Endothelial cell of umbilical vein (primary cell): ENCODE measurements around the gene STAP1. TPM values are rescaled to one million over a fixed set of nuclear protein-coding genes. Genes with fewer than 3 reads are reported as not detected.

Experiments used
- Bru-seq: library from RNA; stranded (reverse); fragments of 400-500 nt; gene quantifications from one replicate; lab custom pipeline; 2021; lab: Mats Ljungman, UMichigan
- BruChase-seq, 2 experiments: library from RNA; stranded (reverse); fragments of 400-500 nt; gene quantifications; one replicate each; lab custom pipeline; 2021; lab: Mats Ljungman, UMichigan
- BruUV-seq: library from RNA; stranded (reverse); fragments of 400-500 nt; replicated peaks from 2 replicates; lab custom pipeline; 2021; lab: Mats Ljungman, UMichigan
- CTCF ChIA-PET: fragments of 300-600, 350-600 bp; sonication (Branson Sonifier 250); formaldehyde crosslinking; loops from one replicate; lab custom pipeline; 2021; ENCODE audit warnings: antibody characterized with exemption, inconsistent platforms; lab: Charles Lee
- POLR2A ChIA-PET: fragments of 300-600, 350-600 bp; sonication (Branson Sonifier 250); formaldehyde crosslinking; loops from one replicate; lab custom pipeline; 2021; ENCODE audit warnings: antibody characterized with exemption, inconsistent platforms; lab: Charles Lee
- DNase-seq: peaks from one replicate; pipeline ENCODE4 v3.0.0-alpha.2; 2011; ENCODE audit warnings: low read depth, low spot score
- FAIRE-seq: peaks from 2 replicates; lab custom pipeline; 2011; peaks lifted over from hg19 to GRCh38; lab: Jason Lieb, UNC
- H2AFZ ChIP-seq: 2 replicates; pipeline ENCODE4 v1.6.0; 2012; ENCODE audit warnings: low read depth, low read length, control low read depth, inconsistent platforms
- H3K27ac ChIP-seq: 2 replicates; pipeline ENCODE4 v1.5.1; 2011; ENCODE audit warnings: low read depth, mild to moderate bottlenecking, control low read depth, low read length, moderate library complexity; ENCODE audit not compliant: insufficient read depth
- H3K27me3 ChIP-seq, 2 experiments: 2 replicates each; pipeline versions ENCODE4 v1.6.0 to v1.6.1; 2011; ENCODE audit warnings: low read length in 2 of 2, mixed read lengths in 1 of 2; ENCODE audit not compliant: control insufficient read depth in 2 of 2, insufficient read depth in 2 of 2
- H3K36me3 ChIP-seq, 2 experiments: 2 replicates in 1 of 2; 3 replicates in 1 of 2; pipeline ENCODE4 v1.5.1; 2011; ENCODE audit warnings: low read length in 2 of 2, mild to moderate bottlenecking in 1 of 2, moderate library complexity in 1 of 2; ENCODE audit not compliant: control insufficient read depth in 2 of 2, insufficient read depth in 2 of 2; ENCODE audit errors: extremely low read depth in 1 of 2
- H3K4me1 ChIP-seq: 3 replicates; pipeline ENCODE4 v1.5.1; 2011; ENCODE audit warnings: mild to moderate bottlenecking, low read length; ENCODE audit not compliant: control insufficient read depth, insufficient read depth; ENCODE audit errors: extremely low read depth
- H3K4me2 ChIP-seq: 2 replicates; pipeline ENCODE4 v1.6.1; 2011; ENCODE audit warnings: low read length, control low read depth, mixed read lengths; ENCODE audit not compliant: insufficient read depth
- H3K4me3 ChIP-seq, 3 experiments: fragments of 200-600 bp in 1 of 3; sonication (generic), shearing (Covaris generic) in 1 of 3; replicated peaks in 1 of 3; 2 replicates each; pipeline ENCODE4 v1.5.1; 2011 to 2016; ENCODE audit warnings: control low read depth in 3 of 3, low read length in 3 of 3, mild to moderate bottlenecking in 2 of 3, inconsistent platforms in 1 of 3, low read depth in 1 of 3, moderate library complexity in 1 of 3; ENCODE audit not compliant: insufficient read depth in 1 of 3
- H3K79me2 ChIP-seq: 2 replicates; pipeline ENCODE4 v1.6.0; 2012; ENCODE audit warnings: low read length, inconsistent platforms; ENCODE audit not compliant: control insufficient read depth, insufficient read depth
- H3K9ac ChIP-seq: replicated peaks from 2 replicates; pipeline ENCODE3; 2011; ENCODE audit warnings: low read length, control low read depth; ENCODE audit not compliant: insufficient read depth; ENCODE audit errors: extremely low read depth
- H3K9me1 ChIP-seq: replicated peaks from 3 replicates; pipeline ENCODE4 v1.6.0; 2011; ENCODE audit warnings: mild to moderate bottlenecking, low read length; ENCODE audit not compliant: control insufficient read depth, insufficient read depth; ENCODE audit errors: extremely low read depth
- H3K9me3 ChIP-seq: replicated peaks from 2 replicates; pipeline ENCODE4 v1.5.1; 2012; ENCODE audit warnings: low read length, inconsistent platforms; ENCODE audit not compliant: control insufficient read depth, insufficient read depth
- H4K20me1 ChIP-seq: replicated peaks from 2 replicates; pipeline ENCODE3; 2011; ENCODE audit warnings: mild to moderate bottlenecking, low read length; ENCODE audit not compliant: control insufficient read depth, insufficient read depth; ENCODE audit errors: extremely low read depth
- CTCF ChIP-seq, 2 donors: IDR thresholded peaks; 1 replicate in 1 of 2; 2 replicates in 1 of 2; pipeline ENCODE4 v1.5.1; 2011; ENCODE audit warnings: low read length in 2 of 2, mild to moderate bottlenecking in 2 of 2, moderate library complexity in 2 of 2, control low read depth in 1 of 2, inconsistent platforms in 1 of 2, low read depth in 1 of 2; ENCODE audit not compliant: insufficient read depth in 1 of 2; ENCODE audit errors: extremely low read depth in 1 of 2
- EZH2 ChIP-seq: IDR thresholded peaks from 2 replicates; pipeline ENCODE4 v1.6.1; 2012; ENCODE audit warnings: borderline replicate concordance, low read depth, mild to moderate bottlenecking, moderate library complexity, low read length, inconsistent platforms; ENCODE audit not compliant: severe bottlenecking
- FOS ChIP-seq: IDR thresholded peaks from 2 replicates; pipeline ENCODE4 v1.6.1; 2011; ENCODE audit warnings: mild to moderate bottlenecking, low read length, moderate library complexity, borderline replicate concordance; ENCODE audit not compliant: insufficient read depth
- GATA2 ChIP-seq: IDR thresholded peaks from 2 replicates; pipeline ENCODE4 v1.7.0; 2011; ENCODE audit warnings: low read depth, mild to moderate bottlenecking, moderate library complexity, mixed read lengths, low read length; ENCODE audit not compliant: insufficient read length, insufficient read depth
- JUN ChIP-seq: IDR thresholded peaks from 2 replicates; pipeline ENCODE4 v1.6.1; 2011; ENCODE audit warnings: borderline replicate concordance, low read depth; ENCODE audit not compliant: insufficient read length, insufficient read depth
- MYC ChIP-seq: IDR thresholded peaks from one replicate; pipeline ENCODE4 v1.6.1; 2011; ENCODE audit warnings: mild to moderate bottlenecking, low read depth, low read length
- POLR2A ChIP-seq: IDR thresholded peaks from 2 replicates; pipeline ENCODE4 v1.6.1; 2012; ENCODE audit warnings: low read depth, mild to moderate bottlenecking, control low read depth, low read length
- POLR2AphosphoS5 ChIP-seq: IDR thresholded peaks from 2 replicates; pipeline ENCODE4 v1.6.1; 2012; ENCODE audit warnings: low read depth, mild to moderate bottlenecking, control low read depth, low read length, moderate library complexity; ENCODE audit not compliant: insufficient read depth
- dilution Hi-C: fragments of 300-500 bp; cut with MboI; formaldehyde crosslinking; loops from one replicate; pipeline ENCODE4 v1.15.0; 2019; ENCODE audit warnings: low sequenced_read_pairs; ENCODE audit not compliant: extremely low pct_ligation_motif_present
- intact Hi-C: fragments of 100-400 bp; cut with micrococcal nuclease; formaldehyde crosslinking; loops from one replicate; pipeline ENCODE4 v1.10.0; 2022
- long read RNA-seq: library from polyadenylated mRNA; stranded (forward); transcript quantifications from one replicate; pipeline ENCODE4 v2.0.0, GENCODE V29; 2021
- polyA minus RNA-seq, 3 experiments: library from RNA; depleted of rRNA, polyadenylated mRNA; stranded (reverse); fragments of >200 nt; gene quantifications; 1 replicate in 1 of 3; 2 replicates in 2 of 3; pipeline ENCODE4 v1.2.3, GENCODE V29; 2011
- polyA plus RNA-seq, 4 experiments: library from polyadenylated mRNA; depleted of rRNA in 3 of 4; stranded (reverse) in 3 of 4; unstranded in 1 of 4; fragments of >200 nt; gene quantifications; 2 replicates each; pipeline versions ENCODE4 v1.2.1 to v1.2.3, GENCODE V29; 2011 to 2012; ENCODE audit warnings: missing spikeins in 1 of 4
- total RNA-seq: library from RNA; stranded (reverse); gene quantifications from 2 replicates; pipeline ENCODE4 v1.2.3, GENCODE V29; 2021
- TF ChIP-seq, protein P1 (sequence below): IDR thresholded peaks from 2 replicates; pipeline ENCODE4 v1.6.1; 2011; ENCODE audit not compliant: insufficient read depth, insufficient read length

Gene STAP1
- total RNA-seq (not detected in 2 replicates), polyA plus RNA-seq (not detected in 2 replicates), polyA minus RNA-seq (not detected in 2 replicates), Bru-seq, nascent RNA (percentile 2 among the genes with signal in this experiment), BruChase-seq, experiment 1, labeled RNA remaining after a 6-hour chase (not detected), BruChase-seq, experiment 2, labeled RNA remaining after a 2-hour chase (percentile 4 among the genes with signal in this experiment)
- polyA plus RNA-seq (2011; cell fraction: cytosol; rRNA removed) = not detected in 2 replicates
- not detected in 2 replicates for polyA plus RNA-seq (2011; cell fraction: nucleus; rRNA removed)
- not detected in 2 replicates for polyA plus RNA-seq (2012)
- not detected for polyA minus RNA-seq (2011; cell fraction: cytosol; rRNA and poly(A)+ RNA removed)
- not detected in 2 replicates for polyA minus RNA-seq (2011; cell fraction: nucleus; rRNA and poly(A)+ RNA removed)
- long read RNA-seq = 0 reads

DNA sequence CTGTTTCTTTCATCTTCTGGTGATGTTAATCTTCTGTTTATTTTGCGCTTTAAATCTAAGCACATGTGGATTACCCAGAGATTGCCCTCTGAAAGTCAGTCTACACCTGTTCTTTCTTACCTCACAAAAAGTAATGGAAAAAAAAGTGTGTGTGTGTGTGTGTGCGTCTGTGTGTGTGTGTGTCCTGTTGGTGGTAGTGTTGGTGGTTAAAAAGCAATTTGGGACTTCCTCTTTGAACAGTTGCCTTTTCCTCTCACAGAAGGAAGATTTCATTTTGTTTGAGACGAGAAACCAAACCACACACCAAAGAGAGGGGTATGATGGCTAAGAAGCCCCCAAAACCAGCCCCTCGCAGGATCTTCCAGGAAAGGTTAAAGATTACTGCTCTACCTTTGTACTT is at the start of gene STAP1:
Gene STAP1 (plus strand): TSS at position 235 of the 400 bp plus-strand sequence. CDS start 83 bp downstream, at position 318.
- no TSS peak for BruUV-seq
- Histone ChIP-seq H3K27me3 (no peaks in the 10 kb centered on the region), H3K9me1 (no peaks in the 10 kb centered on the region), H3K4me3 (no peak within 1 kb of the TSS), H3K9me3 (no peaks in the 10 kb centered on the region), H3K79me2 (no peaks in the 10 kb centered on the region), H3K9ac (no peak within 1 kb of the TSS), H4K20me1 (no peaks in the 10 kb centered on the region), H3K4me2 (no peak within 1 kb of the TSS), H3K4me1 (peaks cover 9% of the 10 kb centered on the region), H3K36me3 (no peaks in the 10 kb centered on the region), H3K27ac (no peak within 1 kb of the TSS), H2AFZ (no peak within 1 kb of the TSS)
- ChIA-PET CTCF (no interaction called here), POLR2A (interaction anchor here (0.7 kb wide), 1 partner anchor 22 kb away, joined by 8 read pairs; no protein-coding TSS in a partner anchor)
- DNase-seq (no peak), FAIRE-seq (no peak)
- intact Hi-C loops = no loop called here
- no peak for TF ChIP-seq FOS
- TF ChIP-seq GATA2 = no peak
- dilution Hi-C loops = no loop called here

DNA sequence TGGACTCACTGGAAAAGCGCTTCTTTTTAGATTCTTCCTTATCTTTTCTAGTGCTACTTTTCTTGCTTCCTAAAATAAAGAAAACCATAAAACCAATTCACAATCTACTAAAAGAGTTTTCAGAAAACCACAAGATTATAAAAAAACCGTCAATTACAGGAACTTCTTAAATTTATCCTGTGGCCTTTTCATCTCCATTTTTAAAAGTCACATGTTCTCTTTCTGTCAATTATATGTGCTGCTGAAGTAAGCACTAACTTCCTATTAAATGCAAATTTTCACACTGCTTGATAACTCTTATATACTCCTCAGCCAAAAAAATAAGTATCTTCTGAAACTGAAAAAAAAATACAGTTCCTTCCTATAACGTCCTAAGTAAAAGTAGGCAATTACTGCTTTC is 46.0 kb upstream of the STAP1 start:
- TF ChIP-seq CTCF (IDR thresholded peaks at IDR 0.05; ENCODE audit: extremely low read depth in 1 of 2, insufficient read depth in 1 of 2, low read depth in 1 of 2, low read length in 2 of 2) = no peak
- TF ChIP-seq POLR2A = no peak
- no peak for TF ChIP-seq FOS
- TF ChIP-seq, protein P1, sequence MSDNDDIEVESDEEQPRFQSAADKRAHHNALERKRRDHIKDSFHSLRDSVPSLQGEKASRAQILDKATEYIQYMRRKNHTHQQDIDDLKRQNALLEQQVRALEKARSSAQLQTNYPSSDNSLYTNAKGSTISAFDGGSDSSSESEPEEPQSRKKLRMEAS = no peak
- TF ChIP-seq GATA2 = no peak
- no peak for TF ChIP-seq JUN
- TF ChIP-seq EZH2 = no peak
- TF ChIP-seq POLR2AphosphoS5 = no peak
- TF ChIP-seq MYC = no peak
- H2AFZ ChIP-seq = no peak overlapping the region
- FAIRE-seq (no peak), DNase-seq (no peak)
- dilution Hi-C loops = no loop called here
- ChIA-PET CTCF (no interaction called here), POLR2A (no interaction called here)
- H3K9me3 ChIP-seq = no peaks in the 10 kb centered on the region
- no peaks in the 10 kb centered on the region for H4K20me1 ChIP-seq
- no peak overlapping the region for H3K9ac ChIP-seq
- intact Hi-C loops = no loop called here
- H3K27me3 ChIP-seq = no peaks in the 10 kb centered on the region
- peaks cover 3% of the 10 kb centered on the region for H3K79me2 ChIP-seq
- H3K36me3 ChIP-seq = peaks cover 4 to 24% of the 10 kb centered on the region in 2 experiments
- no peak overlapping the region for H3K27ac ChIP-seq
- no peak overlapping the region for H3K4me3 ChIP-seq
- H3K4me1 ChIP-seq = no peaks in the 10 kb centered on the region
- BruUV-seq = no TSS peak
- H3K4me2 ChIP-seq = no peak overlapping the region
- H3K9me1 ChIP-seq = no peaks in the 10 kb centered on the region
